GM21381 (cell line): ENCODE data around the gene TEPSIN.

Experiments used
- ATAC-seq: cut with Tn5 transposase; IDR thresholded peaks from one replicate; pipeline ENCODE4 v1.9.1; 2021; ENCODE audit warnings: mild to moderate bottlenecking, moderate library complexity; ENCODE audit not compliant: unreplicated experiment

The TEPSIN gene

DNA sequence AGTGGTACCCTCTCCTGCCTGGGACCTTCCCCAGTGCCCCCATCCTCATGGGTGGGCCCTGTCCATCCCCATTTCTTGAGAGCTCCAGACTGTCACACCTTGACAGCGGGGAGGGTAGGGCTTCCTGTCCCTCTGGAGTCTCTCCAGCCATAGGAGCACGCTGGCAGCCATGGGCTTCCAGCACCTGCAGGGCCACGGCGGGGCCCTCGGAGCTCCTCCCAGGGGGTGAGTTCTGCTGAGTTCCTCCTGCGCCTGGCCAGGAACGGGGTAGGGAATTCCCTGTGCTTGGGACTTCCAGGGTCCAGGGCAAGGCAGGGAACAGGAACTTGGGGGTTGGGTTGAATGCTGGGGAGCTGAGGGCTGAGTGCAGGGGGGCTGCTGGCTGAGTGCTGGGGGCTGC is 49.8 kb downstream of the TEPSIN start:
- ATAC-seq: no peak

DNA sequence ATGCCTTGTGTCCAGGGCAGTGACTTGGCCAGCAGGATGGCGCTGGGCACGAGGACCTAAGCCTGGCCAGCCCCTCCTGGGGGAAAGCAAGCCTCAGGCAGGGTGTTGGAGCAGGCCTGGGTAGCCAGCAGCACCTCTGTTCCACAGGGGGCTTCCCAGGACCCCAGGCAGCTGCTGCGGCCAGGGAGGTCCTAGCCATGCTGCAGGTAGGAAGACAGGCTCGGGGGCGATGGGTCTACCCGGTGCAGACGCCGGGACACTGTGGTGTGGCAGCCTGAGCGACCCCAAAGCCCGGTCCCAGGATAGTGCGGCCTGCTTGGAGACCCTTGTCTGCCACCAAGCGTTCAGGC is 50.4 kb downstream of the TEPSIN start:
- ATAC-seq: no peak

DNA sequence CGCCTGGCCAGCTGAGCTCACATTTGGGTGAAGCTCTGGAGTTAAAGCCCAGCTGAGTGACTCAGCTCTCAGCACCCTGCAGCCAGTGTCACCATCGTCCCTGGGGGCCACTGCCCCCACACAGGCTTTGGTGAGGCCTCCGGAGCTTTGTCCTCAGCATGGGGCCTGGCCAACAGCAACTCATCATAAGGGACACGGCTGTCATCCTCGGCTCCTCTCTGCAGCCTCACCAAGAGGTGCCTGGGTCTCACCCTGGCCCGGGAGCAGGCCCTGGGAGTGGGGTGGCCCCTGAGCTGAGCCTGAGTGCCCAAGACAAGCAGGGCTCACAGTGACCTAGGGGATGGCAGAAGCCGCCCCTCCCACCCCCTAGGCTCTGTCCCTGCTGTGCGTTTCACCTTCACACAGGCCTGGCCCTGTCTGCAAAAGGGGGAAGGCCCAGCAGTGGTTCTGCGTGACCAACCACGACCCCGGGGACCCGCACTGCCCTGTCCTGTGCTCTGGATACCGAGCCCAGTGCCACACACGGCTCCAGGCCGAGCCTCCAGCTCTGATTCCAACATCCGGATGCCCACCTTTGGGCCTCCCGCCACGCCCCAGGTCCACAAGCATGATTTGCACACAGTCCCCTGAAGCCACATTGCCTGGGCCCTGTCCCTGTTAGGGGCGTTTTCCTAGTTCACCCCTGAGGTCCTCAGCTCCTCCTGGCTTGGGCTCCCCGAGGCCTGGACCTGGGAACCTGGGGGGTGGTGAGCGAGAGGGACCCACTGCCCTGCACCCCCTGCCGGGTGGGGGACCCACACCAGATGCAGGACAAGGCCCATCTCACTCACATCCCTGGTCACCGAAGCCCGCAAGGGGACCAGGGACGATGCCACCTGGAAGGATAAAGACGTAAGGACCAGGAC is 51.0 kb downstream of the TEPSIN start:
- ATAC-seq: no peak

DNA sequence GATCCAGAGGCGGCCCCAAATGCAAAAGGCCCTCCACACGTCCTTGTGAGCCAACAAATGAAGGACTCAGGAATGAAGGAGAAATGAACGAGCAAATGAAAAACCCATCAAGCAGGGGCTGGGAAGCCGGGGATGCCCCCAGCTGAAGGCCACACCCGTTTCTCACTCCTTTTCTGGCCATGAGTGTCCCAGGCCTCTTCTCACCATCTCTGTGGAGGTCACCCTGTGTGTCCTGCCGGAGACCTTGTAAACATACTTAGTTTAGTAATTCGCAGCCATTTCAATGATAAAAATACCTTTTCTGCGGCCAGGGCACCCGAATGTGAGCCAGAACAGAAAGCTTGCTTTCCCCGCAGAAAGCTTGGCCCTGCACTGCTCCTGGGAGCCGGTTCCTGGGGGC is 51.7 kb downstream of the TEPSIN start:
- ATAC-seq: no peak

DNA sequence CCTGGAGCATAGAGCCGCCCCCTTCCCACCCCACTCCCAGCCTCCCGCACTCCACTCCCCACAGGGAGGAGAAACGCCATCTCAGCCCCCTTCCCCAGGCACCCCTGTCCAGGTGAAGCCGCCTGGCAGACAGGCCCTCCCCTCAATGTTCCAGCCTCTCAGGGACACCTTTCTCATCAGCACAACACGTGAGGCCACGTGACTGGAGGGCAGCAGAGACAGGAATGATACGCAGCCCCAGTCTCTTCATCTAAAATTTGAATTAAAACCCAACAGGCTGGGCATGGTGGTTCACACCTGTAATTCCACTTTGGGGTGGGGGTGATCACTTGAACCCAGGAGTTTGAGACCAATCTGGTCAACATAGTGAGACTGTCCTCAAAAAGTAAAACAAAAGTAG is 52.7 kb downstream of the TEPSIN start:
- ATAC-seq: no peak

DNA sequence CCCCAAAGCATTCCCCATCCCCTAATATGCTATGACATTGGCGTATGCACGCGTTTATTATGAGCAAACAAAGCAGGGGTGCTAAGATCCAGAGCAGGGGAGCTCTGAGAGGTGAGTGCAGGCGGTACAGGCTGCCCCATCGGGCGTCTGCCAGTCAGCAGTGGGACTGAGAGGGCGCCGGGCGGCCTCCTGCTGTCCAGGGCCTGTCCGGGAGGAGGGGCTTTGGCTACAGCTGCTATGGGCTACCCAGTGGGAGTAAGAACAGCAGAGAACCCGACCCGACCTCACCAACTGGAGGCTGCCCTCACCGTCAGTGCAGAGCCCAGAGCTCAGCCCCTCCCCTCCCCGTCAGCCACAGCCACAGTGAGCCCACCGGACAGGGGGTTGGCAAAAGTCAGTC is 54.3 kb downstream of the TEPSIN start:
- ATAC-seq: no peak

DNA sequence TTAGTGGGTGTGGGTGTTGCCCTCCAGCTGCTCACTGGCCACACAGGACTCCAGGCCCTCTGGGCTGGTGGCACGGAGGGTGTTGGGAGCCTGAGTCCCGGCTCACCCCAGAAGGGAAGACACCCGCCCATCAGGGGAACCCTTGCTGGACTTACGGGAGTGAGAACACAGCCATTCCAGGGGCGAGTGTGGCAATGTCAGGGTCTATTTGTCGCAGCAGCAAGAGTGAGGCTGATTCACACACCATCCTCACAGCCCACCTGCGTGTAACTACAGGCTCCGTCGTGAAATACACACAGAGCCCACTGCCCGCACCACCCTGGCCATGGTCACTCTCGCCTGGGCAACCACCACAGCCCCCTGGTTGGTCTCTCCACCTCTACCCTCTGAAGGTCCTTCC is 55.0 kb downstream of the TEPSIN start:
- ATAC-seq: no peak

DNA sequence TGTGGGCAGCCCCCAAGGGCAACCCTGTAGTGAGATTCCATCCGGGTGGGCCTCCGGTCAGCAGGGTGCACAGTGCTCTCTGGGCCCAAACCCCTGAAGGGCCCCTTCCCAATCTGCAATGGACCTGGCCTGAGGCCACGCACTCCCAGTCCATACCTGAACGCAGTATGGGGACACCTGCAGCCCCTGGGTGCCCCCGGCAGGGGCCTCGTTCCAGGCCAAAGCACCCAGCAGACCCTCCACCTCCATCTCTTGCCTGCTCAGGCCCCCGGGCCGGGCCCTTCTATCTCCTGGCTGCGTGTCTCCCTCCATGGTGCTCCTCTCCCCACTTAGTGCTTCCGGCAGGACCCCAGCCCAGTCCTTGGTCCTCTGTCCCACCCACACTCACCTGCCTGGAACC is 55.5 kb downstream of the TEPSIN start:
- ATAC-seq: no peak

DNA sequence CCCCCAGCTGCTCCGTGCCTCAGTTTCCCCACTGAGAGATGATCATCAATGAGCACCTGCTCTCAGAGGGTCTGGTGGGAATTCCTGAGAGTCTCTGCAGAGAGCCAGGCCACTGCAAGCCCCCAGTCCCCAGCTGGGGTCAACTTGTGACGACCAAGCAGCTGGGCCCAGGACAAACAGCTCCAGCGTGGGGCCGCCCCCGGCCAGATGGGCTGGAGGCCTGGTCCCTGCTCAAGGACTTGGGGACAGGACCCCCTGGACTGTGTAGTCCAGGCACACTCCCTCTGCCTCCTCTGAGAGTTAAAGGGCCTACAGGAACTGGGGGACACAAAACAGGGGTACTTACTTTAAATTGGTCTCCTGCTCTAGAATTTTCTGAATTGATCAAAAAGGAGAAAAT is 56.3 kb downstream of the TEPSIN start:
- no peak for ATAC-seq

DNA sequence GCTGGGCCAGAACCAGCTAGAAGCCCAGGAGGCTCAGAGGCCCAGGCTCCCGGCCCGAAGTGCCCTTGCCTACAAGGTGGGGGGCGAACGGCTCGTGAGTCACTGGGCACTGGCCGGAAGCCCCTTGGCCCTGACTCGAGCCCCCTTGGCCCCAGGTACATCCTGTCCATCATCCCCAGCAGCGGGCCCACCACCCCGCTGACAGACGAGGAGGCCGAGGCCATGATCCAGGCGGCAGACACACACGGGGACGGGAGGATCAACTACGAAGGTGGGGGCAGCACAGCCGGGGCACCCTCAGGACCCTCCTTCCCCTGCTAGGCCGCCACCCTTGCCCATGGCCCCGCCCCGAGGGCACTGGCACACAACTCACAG is 57.1 kb downstream of the TEPSIN start:
- ATAC-seq: no peak

DNA sequence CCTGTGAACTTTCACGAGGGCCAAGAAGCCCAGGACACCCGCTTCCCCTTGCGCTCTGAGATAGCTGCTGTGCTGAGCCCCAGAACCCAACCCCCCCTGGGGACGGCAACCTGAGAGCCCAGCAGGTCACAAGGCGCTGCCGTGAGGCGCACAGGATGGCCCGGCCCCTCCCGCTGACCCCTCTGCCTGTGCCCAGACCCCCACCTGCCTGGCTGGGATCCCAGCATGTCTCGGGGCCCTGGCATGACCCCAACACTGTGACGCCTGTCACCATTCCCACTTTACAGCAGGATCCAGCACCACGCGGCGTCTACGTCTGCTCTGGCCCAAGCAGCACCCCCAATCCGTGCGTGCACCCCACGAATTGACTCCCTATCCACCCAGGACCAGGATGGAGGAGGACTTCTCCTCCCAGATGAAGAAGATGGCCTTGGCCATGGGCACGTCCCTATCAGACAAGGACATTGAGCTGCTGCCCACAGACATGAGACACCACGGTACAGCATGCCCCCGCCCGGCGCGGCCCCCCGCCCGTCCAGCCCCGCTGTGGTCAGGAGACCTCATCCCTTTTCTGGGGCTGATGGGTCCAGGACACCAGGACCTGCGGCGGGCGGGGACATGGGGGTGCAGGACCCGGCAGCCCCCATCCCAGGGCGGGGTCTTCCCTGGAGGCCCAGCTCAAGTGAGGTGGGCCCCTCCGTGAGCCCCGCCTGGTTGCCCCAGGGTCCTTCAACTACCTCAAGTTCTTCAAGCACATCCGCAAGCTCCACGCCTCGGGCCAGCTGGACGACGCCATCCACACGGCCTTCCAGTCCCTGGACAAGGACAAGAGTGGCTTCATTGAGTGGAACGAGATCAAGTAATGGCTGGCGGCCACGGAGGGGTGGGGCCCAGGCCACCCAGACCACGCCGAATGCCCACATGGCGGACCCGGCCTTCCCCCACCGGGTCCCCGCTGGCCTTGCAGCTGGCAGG is 57.7 kb downstream of the TEPSIN start:
- ATAC-seq: no peak

DNA sequence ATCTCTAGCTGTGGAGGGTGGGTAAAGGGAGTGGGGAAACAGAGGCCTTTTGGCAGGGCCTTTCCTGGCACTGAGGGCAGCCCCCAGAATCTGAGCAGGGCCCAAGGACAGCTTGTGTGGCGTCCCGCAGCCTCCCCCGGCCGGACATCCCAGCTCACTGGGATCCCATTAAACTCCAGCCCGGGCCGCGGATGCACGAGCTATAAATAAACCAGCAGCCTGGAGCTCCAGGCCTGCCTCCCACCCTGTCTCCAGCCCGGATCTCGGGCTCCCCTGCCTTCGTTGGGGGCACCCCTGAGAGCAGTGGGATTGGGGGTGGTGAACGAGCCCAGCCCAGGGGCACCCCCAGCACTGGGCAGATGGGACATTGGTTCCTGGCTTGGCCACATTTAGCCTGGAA is 59.0 kb downstream of the TEPSIN start:
- no peak for ATAC-seq

DNA sequence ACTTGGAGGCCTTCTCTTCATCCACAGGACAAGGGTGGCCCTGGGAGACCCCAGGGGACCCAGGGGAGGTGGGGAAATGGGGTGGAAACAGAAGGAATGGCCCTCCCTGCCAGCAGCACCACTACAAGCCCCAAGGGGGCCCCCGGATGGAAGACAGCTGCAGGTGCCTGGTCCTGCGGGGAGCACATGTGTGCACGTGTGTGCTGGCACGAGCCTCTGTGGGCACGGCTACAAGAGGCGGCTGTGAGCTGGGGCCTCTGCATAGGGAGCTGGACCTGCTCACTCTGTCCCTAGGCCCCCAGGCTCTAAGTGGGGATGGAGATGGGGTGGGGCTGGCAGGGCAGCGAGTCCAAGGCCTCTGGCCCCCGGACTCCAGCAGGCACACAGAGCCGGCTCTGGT is 59.6 kb downstream of the TEPSIN start:
- no peak for ATAC-seq
